ENCODE data around the gene EME2. TPM values are rescaled to one million over a fixed set of nuclear protein-coding genes. Genes with fewer than 3 reads are reported as not detected.

The EME2 gene
- total RNA-seq, 1 experiment from 2014 or later = 36.3 TPM

DNA sequence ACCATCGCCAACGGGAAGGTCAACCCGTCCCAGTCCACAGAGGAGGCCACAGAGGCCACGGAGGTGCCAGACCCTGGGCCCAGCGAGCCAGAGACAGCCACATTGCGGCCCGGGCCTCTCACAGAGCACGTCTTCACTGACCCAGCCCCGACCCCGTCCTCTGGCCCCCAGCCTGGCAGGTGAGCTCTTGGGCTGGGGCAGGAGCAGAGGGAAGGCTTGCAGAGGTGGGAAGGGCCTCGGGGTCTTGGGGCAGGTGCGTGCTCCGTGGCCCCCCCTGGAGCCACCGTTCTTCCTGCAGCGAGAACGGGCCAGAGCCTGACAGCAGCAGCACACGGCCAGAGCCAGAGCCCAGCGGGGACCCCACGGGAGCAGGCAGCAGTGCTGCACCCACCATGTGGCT lies 6.4 kb upstream of the EME2 start:
- ATAC-seq (no peak), DNase-seq (ENCODE audit: low read depth, low spot score) (no peak)
- Histone ChIP-seq H2AFZ (ENCODE audit: low read depth, low read length, poor library complexity, severe bottlenecking) (no peak overlapping the region), H4K20me1 (ENCODE audit: insufficient read depth) (peaks cover 5% of the 10 kb centered on the region; the same call in 1 of the 2 replicates), H3K4me3 (replicated peaks in 1 of 2; ENCODE audit: low read depth in 1 of 2, low read length in 2 of 2) (no peak overlapping the region), H3K27ac (ENCODE audit: low read depth, low read length) (no peak overlapping the region), H3K9me3 (ENCODE audit: control insufficient read depth in 1 of 2, insufficient read depth in 1 of 2, low read depth in 1 of 2, low read length in 2 of 2) (no peaks in the 10 kb centered on the region), H3K79me2 (ENCODE audit: insufficient read depth, low read length) (peaks cover 14% of the 10 kb centered on the region; the same call in 1 of the 2 replicates), H3K4me2 (ENCODE audit: low read length) (no peak overlapping the region), H3K4me1 (ENCODE audit: control insufficient read depth in 1 of 2, insufficient read depth in 2 of 2, low read length in 2 of 2) (peaks cover 16 to 31% of the 10 kb centered on the region in 2 experiments), H3K9me2 (ENCODE audit: insufficient read depth) (no peaks in the 10 kb centered on the region), H3K27me3 (ENCODE audit: insufficient read depth, low read length) (no peaks in the 10 kb centered on the region), H3K9ac (ENCODE audit: low read length) (no peak overlapping the region), H3K36me3 (ENCODE audit: control insufficient read depth in 1 of 2, insufficient read depth in 2 of 2, low read length in 2 of 2) (peaks cover 5 to 13% of the 10 kb centered on the region in 2 experiments; a peak in 2 of 4 replicates)
- no peak for TF ChIP-seq RAD21 (IDR thresholded peaks at IDR 0.05; ENCODE audit: low read depth)
- no peak for TF ChIP-seq YY1 (IDR thresholded peaks at IDR 0.05; ENCODE audit: extremely low read depth, insufficient replicate concordance, low read depth, low read length)
- TF ChIP-seq, protein P1, sequence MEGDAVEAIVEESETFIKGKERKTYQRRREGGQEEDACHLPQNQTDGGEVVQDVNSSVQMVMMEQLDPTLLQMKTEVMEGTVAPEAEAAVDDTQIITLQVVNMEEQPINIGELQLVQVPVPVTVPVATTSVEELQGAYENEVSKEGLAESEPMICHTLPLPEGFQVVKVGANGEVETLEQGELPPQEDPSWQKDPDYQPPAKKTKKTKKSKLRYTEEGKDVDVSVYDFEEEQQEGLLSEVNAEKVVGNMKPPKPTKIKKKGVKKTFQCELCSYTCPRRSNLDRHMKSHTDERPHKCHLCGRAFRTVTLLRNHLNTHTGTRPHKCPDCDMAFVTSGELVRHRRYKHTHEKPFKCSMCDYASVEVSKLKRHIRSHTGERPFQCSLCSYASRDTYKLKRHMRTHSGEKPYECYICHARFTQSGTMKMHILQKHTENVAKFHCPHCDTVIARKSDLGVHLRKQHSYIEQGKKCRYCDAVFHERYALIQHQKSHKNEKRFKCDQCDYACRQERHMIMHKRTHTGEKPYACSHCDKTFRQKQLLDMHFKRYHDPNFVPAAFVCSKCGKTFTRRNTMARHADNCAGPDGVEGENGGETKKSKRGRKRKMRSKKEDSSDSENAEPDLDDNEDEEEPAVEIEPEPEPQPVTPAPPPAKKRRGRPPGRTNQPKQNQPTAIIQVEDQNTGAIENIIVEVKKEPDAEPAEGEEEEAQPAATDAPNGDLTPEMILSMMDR (IDR thresholded peaks at IDR 0.05 in 2 of 3, conservative IDR thresholded peaks at IDR 0.05 in 1 of 3; ENCODE audit: borderline replicate concordance in 1 of 3, insufficient read depth in 1 of 3, low read depth in 2 of 3, low read length in 2 of 3) = no peak
- no peak for TF ChIP-seq SIN3A (IDR thresholded peaks at IDR 0.05; ENCODE audit: low read depth)
- TF ChIP-seq, protein P2, sequence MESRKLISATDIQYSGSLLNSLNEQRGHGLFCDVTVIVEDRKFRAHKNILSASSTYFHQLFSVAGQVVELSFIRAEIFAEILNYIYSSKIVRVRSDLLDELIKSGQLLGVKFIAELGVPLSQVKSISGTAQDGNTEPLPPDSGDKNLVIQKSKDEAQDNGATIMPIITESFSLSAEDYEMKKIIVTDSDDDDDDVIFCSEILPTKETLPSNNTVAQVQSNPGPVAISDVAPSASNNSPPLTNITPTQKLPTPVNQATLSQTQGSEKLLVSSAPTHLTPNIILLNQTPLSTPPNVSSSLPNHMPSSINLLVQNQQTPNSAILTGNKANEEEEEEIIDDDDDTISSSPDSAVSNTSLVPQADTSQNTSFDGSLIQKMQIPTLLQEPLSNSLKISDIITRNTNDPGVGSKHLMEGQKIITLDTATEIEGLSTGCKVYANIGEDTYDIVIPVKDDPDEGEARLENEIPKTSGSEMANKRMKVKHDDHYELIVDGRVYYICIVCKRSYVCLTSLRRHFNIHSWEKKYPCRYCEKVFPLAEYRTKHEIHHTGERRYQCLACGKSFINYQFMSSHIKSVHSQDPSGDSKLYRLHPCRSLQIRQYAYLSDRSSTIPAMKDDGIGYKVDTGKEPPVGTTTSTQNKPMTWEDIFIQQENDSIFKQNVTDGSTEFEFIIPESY (IDR thresholded peaks at IDR 0.05; ENCODE audit: extremely low read depth, insufficient replicate concordance, low read length) = no peak
- TF ChIP-seq SP1 (IDR thresholded peaks at IDR 0.05; ENCODE audit: low read depth) = no peak
- TF ChIP-seq, protein P3, sequence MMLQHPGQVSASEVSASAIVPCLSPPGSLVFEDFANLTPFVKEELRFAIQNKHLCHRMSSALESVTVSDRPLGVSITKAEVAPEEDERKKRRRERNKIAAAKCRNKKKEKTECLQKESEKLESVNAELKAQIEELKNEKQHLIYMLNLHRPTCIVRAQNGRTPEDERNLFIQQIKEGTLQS (IDR thresholded peaks at IDR 0.05) = no peak
- no peak for TF ChIP-seq CBX3 (IDR thresholded peaks at IDR 0.05; ENCODE audit: low read depth)
- no peak for TF ChIP-seq CEBPB (IDR thresholded peaks at IDR 0.05; ENCODE audit: low read depth)
- intact Hi-C loops (cut with micrococcal nuclease) = no loop called here
- RAD21 ChIA-PET (ENCODE audit: low non-redundant PET in 1 of 2, low total read pairs in 2 of 2, uncharacterized antibody in 2 of 2, unreplicated experiment in 2 of 2) = no interaction called here
- BruUV-seq (replicated peaks) = no TSS peak
- POLR2A ChIA-PET = no interaction called here
- CTCF ChIA-PET = no interaction called here
